Measurements from ENCODE around the gene MED20.
A peak's percentile ranks its signal among the peaks of the same experiment; 100 is the strongest.

The MED20 gene

GRCh38 chr6:41942067-41942851 lies 21.3 kb upstream of the MED20 start:
- DNase-seq: no peak

GRCh38 chr6:41941280-41942066 lies 20.5 kb upstream of the MED20 start, which contains the start of gene CCND3:
Gene CCND3 (minus strand): TSS chr6:41941808. CDS start chr6:41941649, 159 bp downstream.
- DNase-seq: peak; percentile 86

- no peak for DNase-seq
Observed at GRCh38 chr6:41940759-41941279, 19.9 kb upstream of the MED20 start.

- DNase-seq: peak; percentile 33
Observed at GRCh38 chr6:41939848-41940758, 19.2 kb upstream of the MED20 start.

GRCh38 chr6:41939176-41939847 lies 18.4 kb upstream of the MED20 start:
- DNase-seq: peak; percentile 26

- DNase-seq: no peak
Observed at GRCh38 chr6:41938590-41939175, 17.7 kb upstream of the MED20 start.

GRCh38 chr6:41937861-41938574 lies 17.1 kb upstream of the MED20 start:
- DNase-seq: no peak

GRCh38 chr6:41937472-41937860 lies 16.5 kb upstream of the MED20 start:
- no peak for DNase-seq

GRCh38 chr6:41936073-41936837 lies 15.3 kb upstream of the MED20 start:
- DNase-seq: peak; percentile 33

- no peak for DNase-seq
Observed at GRCh38 chr6:41935685-41936072, 14.7 kb upstream of the MED20 start.

- DNase-seq: no peak
Observed at GRCh38 chr6:41935193-41935574, 14.2 kb upstream of the MED20 start.

GRCh38 chr6:41934278-41935192 lies 13.6 kb upstream of the MED20 start:
- DNase-seq: no peak

GRCh38 chr6:41932378-41932777 lies 11.4 kb upstream of the MED20 start:
- DNase-seq: no peak

- no peak for DNase-seq
Observed at GRCh38 chr6:41931792-41932191, 10.9 kb upstream of the MED20 start.

GRCh38 chr6:41929924-41930323 lies 9.0 kb upstream of the MED20 start:
- DNase-seq: no peak

GRCh38 chr6:41927253-41927652 lies 6.3 kb upstream of the MED20 start:
- no peak for DNase-seq

GRCh38 chr6:41922154-41922553 lies 1.2 kb upstream of the MED20 start:
- DNase-seq: no peak

GRCh38 chr6:41921712-41921998 lies 716 bp upstream of the MED20 start:
- DNase-seq: no peak

GRCh38 chr6:41917528-41917927 lies 3.4 kb downstream of the MED20 start:
- no peak for DNase-seq

Data from right kidney (tissue), 1 donor.